Raji (cell line): Measurements from ENCODE around the gene UBE3B.

Experiments used
- POLR2A ChIP-seq: IDR thresholded peaks from 2 replicates; pipeline ENCODE4 v1.6.1; 2011; ENCODE audit warnings: low read depth, low read length, control low read depth; ENCODE audit not compliant: insufficient read depth

The UBE3B gene

DNA sequence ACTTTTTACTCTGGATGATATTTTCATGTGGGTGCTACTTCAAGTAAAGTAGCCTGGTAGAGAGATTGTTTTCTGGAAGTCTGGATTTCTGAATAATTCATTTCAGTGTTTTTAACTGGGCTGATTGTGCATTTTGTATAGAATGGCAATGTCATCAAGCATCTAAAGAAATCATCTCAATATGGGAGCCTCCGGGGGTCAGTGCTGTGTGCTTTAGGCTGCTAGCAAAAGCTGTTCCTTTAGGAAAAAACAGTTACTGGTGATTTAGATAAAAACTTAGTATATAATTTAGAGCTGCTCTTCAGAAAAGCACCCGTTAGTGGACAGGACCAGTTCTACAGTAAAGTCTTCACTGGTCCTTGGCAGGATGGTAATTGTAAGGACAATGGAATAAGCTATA, 5.1 kb downstream of the UBE3B start:
- TF ChIP-seq POLR2A: no peak

DNA sequence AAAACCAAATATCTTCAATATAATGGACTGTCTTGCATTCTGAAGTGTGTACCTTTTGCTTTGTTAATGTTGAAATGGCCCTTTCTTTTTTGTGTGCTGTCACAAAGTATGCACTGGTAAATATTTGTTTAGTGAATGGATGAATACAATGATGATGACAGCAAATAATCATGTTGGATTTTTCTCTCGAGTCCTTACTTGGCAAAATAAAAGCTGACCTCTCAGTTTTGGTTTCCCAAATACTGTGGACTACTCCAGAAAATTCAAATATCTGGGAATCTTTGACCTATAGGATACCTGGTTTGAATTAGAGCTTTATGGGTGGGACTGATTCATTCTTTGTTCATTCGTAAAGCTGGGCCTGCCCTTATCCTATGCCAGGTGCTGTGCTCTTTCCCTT, 5.5 kb downstream of the UBE3B start:
- no peak for TF ChIP-seq POLR2A

DNA sequence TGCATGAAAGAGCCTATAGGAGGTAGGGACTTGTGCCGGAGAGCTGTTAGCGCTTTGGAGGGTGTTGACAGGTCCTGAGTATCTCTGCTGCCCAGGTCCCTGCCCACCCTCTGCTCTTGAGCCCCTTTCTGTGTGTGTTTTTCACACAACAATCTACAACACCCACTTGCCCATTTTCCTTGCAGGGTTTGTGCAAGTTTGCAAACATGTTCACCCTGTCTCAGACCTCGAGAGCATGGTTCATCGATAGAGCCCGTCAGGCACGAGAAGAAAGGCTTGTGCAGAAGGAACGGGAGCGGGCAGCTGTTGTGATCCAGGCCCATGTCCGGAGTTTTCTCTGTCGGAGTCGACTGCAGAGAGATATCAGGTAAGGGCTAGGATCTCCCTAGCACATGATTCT, 5.9 kb downstream of the UBE3B start:
- TF ChIP-seq POLR2A: no peak

DNA sequence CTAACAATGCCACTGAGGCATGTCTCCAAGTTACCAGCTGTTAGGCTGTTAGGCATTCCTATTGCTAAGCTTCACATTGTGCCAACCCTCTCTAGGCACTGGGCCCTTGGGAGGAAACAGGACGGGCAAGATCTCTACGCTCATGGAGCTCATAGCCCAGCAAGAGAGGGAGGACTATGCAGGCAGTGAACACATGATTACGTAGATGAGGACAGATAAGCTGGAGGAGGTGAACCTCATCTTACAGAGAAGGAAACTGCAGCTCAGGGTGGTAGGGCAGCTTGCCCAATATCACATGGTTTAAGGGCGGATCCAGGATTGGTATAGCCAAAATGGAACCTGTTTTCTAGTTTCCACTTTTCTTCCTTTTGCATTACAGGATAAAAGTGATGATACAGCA, 7.8 kb downstream of the UBE3B start:
- no peak for TF ChIP-seq POLR2A

DNA sequence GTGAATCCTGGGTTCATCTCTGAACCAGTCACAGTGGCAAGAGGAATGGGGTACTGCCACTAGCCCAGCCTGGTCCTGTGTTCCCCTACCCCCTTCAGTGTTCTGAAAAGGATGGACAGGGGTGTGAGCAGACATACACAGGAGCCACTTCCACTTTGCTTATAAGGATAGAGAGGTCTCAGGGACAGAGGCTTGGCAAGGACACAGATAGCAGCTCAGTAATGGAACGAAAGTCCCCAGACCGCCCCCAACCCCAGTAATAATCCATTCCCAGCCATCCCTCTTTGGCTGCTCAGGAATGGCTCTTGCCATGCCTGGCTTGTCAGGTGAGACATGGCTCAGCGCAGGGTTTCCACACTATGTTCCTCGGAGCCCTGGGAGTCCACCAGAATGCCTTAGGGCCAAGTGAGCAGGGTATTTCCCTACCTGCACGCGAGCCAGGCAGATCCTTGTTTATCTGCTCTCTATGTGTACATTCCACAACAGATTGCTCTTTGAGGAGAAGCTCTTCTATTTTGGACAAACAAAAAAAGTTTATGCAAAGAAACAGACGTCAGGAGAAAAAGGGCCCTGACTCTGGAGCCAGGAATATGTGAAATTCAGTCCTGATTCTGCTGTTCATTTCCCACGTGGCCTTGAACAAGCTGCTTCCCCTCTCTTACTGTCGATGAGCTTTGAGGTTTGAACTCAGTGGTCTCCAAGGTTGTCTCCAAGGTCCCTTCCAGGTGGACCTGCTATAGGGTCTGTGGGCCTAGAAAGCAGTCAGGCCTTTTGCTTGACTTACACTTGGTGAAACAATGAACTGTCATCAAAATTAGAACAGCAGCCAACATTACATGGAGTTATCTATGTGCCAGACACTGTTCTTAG, 10.0 kb downstream of the UBE3B start:
- TF ChIP-seq POLR2A: no peak

DNA sequence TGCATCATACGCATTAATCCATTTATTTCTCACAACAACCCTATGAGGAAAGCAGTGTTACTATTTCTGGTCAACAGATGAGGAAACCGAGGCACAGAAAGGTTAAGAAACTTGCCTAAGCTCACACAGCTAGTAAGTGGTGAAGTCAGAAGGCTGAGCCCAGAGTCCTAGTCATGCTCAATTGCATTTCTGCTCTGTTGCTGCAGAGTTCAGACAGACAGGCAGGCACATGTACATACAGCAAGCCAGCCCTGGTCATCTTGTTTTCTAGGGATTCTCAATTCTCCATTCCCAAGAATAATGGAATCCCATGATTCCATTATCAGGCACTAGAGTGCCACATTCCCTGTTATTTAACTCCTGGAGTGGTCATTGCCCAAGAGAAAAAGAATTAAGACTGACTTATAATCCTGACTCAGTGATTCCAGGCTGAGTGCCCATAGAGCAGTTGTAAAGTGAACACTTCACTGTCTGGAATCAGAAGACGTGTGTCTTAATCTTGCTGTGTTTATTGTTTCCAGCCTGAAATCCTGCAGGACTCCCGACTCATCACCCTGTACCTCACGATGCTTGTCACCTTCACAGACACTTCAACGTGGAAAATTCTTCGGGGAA, 10.7 kb downstream of the UBE3B start:
- TF ChIP-seq POLR2A: no peak

DNA sequence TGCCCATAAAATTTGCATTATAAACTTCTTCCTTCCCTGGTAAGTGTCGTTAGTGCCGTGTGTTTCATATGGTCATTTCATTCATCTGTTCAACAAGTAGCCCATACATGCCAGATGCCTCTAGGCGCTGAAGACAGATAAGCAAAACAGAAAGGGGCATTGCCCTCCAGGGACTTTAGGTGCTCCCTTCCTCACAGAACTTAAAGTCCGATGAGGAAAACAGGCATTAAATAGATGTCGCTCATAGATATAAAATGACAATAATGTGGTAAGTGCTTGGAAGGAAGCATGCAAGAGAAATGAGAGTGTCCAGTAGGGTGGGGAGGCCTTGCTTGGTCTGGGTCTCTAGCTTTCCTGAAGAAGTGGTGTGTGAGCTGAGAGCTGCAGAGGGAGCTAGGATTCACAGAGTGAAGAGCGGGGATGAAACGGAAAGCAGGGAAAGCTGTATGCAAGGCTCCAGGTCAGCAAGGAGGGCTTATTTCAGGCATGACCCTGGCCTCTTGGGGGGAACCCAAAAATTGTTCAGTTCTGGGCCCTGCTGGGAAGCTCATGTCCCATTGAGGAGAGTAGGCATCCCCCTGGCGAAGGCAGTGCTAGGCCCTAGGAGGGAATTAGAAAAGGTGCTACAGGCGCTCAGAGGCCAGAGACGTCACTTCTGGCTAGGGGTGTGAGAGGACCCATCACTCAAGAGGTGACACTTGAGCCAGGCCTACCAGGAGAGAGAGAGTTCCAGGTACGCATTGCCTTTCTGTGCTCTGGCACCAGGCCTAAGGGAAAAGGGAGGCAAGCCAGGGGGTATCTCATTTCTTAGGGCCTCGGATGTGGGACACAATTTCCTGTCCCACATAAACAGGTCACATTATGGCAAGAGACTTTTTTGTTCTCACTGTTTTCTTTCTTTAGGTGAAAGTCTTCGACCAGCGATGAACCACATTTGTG, 11.9 kb downstream of the UBE3B start:
- TF ChIP-seq POLR2A: no peak

DNA sequence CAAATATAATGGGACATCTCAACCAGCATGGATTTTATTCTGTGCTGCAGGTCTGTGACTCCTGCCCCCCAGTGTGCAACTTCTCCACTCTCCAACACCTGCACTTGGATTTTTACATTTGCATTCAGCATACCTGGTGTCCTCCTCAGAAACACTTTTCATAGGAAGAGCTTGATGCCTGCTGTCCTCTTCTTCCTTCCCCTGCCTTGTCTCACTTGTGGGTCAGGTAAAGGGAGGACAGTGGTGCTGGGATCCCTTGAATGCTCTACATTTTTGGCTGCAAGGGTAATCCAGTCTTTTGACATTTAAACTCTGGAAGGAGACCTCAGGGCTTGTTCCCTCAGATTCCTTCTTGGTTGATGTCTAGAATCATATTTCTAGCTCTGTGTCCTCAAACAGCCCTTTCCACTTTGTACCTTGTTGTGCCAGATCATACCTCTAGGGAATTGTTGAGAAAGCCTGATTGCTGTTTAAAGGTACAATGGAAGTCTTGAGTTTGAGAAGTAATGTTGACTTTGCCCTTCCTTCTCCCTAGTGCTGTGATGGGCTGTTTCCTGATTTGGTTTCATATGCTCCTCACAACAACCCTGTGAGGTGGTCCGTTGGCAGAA, 12.6 kb downstream of the UBE3B start:
- TF ChIP-seq POLR2A: no peak

DNA sequence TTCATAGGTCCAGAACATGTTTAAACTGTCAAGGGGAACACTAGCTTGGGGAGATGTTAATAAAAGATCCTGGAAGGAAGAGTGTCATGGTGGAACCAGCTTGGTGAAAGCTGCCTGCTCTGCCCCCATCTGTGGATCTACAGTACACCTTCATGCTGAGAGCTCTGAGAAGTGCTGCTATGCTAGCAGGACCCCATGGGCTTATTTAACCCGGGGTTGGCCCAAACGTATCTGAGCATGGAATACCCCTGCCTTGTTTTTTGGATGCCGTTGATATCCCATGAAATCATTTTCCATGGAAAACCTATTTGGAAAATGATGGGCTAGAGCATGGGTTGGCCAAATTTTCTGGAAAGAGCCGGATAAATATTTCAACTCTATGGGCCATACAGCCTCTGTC, 14.2 kb downstream of the UBE3B start:
- no peak for TF ChIP-seq POLR2A

DNA sequence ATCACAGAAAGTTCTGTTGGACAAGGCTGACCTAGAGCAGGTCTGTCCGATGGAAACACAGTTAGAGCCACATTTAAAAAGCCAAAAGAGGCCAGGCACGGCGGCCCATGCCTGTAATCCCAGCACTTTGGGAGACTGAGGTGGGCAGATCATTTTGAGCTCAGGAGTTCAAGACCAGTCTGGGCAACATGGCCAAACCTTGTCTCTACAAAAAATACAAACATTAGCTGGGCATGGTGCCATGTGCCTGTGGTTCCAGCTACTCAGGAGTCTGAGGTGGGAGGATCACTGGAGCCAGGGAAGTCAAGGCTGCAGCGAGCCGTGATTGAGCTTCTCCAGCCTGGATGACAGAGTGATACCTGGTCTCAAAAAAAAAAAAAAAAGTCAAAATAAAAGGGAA, 14.9 kb downstream of the UBE3B start:
- TF ChIP-seq POLR2A: no peak

DNA sequence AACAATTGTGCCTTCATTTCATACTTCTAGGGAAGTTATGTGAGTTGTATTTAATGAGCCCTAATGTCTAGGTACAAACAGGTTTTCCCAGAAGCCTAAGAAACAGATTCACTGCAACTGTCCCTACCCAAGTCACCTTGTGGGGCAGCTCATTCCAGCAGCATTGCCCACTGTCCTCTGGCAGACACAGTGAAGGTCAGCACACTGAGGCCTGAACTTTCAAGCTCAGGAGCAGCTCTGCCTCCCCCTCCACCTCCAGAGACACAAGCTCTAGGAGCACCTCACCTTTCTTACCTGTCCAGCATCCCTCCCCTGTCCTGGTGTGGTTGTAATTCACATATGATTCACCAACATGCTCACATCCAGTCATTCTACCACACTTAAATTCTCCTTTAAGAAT, 15.7 kb downstream of the UBE3B start:
- TF ChIP-seq POLR2A: no peak

DNA sequence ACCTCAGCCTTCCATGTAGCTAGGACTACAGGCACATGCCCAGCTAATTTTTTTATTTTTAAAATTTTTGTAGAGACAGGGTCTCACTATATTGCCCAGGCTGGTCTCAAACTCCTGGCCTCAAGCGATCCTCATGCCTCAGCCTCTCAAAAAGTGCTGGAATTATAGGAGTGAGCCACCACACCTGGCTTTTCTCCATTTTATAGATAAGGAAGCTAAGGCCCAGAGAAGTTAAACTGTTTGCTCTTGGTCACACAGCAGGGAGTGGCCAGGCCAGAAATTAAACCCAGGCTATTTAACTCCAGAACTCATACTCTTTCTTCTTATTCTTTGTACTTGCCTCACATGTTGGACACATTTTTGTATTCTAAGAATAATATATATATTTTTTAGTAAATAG, 16.5 kb downstream of the UBE3B start:
- TF ChIP-seq POLR2A: no peak

DNA sequence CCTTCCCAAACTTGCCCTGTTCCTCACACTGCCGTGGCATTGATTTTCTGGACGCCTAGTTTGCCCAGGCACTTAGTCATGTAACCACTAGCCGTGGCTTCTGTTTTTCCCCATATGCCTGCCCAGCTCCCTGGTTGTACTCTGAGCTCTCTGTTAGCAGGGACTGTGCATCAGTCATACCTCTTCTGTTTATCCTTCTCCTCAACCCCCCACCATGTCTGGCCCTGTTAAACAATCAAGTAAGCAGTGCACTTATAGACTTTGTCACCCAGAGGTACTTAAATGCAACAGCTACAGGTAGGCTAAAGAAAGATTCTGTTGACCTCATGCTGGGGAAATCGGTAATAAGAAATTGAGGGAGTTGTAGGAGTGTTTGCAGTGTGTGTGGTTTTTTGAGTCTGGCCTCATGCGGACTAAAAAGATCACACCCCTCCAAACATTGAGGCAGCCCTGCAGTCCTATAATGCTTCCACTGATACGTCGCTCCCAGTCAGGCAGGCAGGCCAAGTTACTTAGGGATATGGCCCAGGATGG, 17.0 kb downstream of the UBE3B start:
- TF ChIP-seq POLR2A: no peak

DNA sequence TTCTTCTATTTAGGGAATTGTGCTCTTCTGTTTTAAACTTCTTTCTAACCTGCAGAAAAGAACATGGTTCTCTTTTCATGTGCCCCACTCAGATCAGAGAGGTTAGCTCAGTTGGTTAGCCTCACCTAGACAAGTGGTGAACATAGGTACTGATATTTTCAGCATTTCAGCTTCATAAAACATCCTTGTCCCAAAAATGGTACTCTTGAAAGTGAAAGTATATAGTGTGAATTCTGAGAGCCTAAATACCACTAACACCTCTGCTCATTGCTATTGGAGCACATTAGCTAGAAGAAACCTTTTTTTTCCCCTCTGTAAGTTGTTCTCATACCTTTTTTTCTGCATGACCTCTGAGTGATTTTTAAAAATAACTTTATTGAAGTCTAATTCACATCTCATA, 17.6 kb downstream of the UBE3B start:
- TF ChIP-seq POLR2A: no peak

DNA sequence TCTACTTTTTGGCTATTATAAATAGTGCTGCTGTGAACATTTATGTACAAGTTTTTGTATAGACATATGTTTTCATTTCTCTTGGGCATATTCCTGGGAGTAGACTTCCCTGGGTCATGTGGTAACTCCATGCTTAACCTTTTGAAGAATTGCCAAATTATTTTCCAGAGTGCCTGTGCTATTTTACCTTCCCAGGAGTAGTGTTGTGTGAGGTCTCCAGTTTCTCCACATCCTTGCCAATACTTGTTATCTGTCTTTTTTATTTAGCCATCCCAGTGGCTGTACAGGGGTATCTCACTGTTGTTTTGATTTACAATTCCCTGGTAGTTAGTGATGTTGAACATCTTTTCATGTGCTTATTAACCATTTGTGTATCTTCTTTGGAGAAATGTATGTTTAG, 18.9 kb downstream of the UBE3B start:
- no peak for TF ChIP-seq POLR2A
